Measurements from ENCODE around the gene CSNK1G1. TPM values are rescaled to one million over a fixed set of nuclear protein-coding genes. Genes with fewer than 3 reads are reported as not detected.

The CSNK1G1 gene
- total and polyA plus RNA-seq, 2 of the 8 experiments (the other 6 are each of a cell fraction or from before 2014, with no cell fraction given): 6.0 to 12.9 TPM

DNA sequence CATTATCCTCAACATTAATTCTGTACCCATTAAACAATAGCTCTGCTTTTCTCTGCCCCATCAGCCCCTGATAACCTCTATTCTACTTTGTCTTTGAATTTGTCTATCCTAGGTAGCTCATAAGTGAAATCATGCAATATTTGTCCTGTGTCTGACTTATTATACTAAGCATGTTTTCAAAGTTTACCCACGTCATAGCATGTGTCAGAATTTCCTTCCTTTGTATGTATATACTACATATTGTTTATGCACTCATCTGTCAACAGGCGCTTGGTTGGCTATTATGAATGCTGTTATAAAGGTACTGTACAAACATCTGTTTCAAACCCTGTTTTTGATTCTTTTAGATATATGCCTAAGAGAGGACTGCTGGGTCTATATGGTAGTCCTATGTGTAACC is 18.2 kb downstream of the CSNK1G1 start (continued):
- no peak for TF ChIP-seq YY1 (IDR thresholded peaks at IDR 0.05; ENCODE audit: low read depth, low read length)
- no peak for TF ChIP-seq SAP30 (IDR thresholded peaks at IDR 0.05; ENCODE audit: insufficient read depth, insufficient replicate concordance, low read length)
- TF ChIP-seq HDAC6 (IDR thresholded peaks at IDR 0.05; ENCODE audit: low read depth, low read length): no peak
- TF ChIP-seq SIRT6 (IDR thresholded peaks at IDR 0.05; ENCODE audit: low read length): no peak
- TF ChIP-seq, protein P1, sequence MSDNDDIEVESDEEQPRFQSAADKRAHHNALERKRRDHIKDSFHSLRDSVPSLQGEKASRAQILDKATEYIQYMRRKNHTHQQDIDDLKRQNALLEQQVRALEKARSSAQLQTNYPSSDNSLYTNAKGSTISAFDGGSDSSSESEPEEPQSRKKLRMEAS (IDR thresholded peaks at IDR 0.05): no peak
